H9 (cell line): ENCODE measurements around the gene PTPRN2. TPM values are rescaled to one million over a fixed set of nuclear protein-coding genes. Genes with fewer than 3 reads are reported as not detected.

Experiments used
- DNase-seq: peaks from one replicate; pipeline ENCODE4 v3.0.0-alpha.2; 2017
- H2AFZ ChIP-seq: one replicate; pipeline ENCODE4 v1.6.1; 2013; ENCODE audit warnings: mild to moderate bottlenecking, low read length, control low read depth, moderate library complexity
- H2AK5ac ChIP-seq: 2 replicates; pipeline ENCODE4 v1.6.1; 2013; ENCODE audit warnings: low read length, control low read depth, mixed read lengths; ENCODE audit not compliant: insufficient read length
- H2BK120ac ChIP-seq: one replicate; pipeline ENCODE4 v1.6.1; 2013; ENCODE audit warnings: low read depth, mild to moderate bottlenecking, low read length, control low read depth, inconsistent platforms; ENCODE audit not compliant: poor library complexity, severe bottlenecking
- H2BK12ac ChIP-seq: 2 replicates; pipeline ENCODE4 v1.6.1; 2013; ENCODE audit warnings: low read length, control low read depth, mixed read lengths, low read depth; ENCODE audit not compliant: insufficient read length
- H2BK15ac ChIP-seq: 2 replicates; pipeline ENCODE4 v1.6.1; 2013; ENCODE audit warnings: low read depth, low read length, control low read depth
- H2BK20ac ChIP-seq: one replicate; pipeline ENCODE4 v1.6.1; 2013; ENCODE audit warnings: low read depth, mild to moderate bottlenecking, low read length, control low read depth, inconsistent platforms; ENCODE audit not compliant: poor library complexity, severe bottlenecking
- H2BK5ac ChIP-seq: 2 replicates; pipeline ENCODE4 v1.6.1; 2013; ENCODE audit warnings: low read length, control low read depth, mixed read lengths; ENCODE audit not compliant: insufficient read length
- H3K14ac ChIP-seq: 2 replicates; pipeline ENCODE4 v1.6.1; 2013; ENCODE audit warnings: low read length, control low read depth; ENCODE audit not compliant: insufficient read depth
- H3K18ac ChIP-seq: 2 replicates; pipeline ENCODE4 v1.6.1; 2013; ENCODE audit warnings: low read depth, mild to moderate bottlenecking, mixed read lengths, low read length, control low read depth; ENCODE audit not compliant: insufficient read length
- H3K23ac ChIP-seq: 2 replicates; pipeline ENCODE4 v1.6.1; 2013; ENCODE audit warnings: low read length, control low read depth, mixed read lengths, low read depth; ENCODE audit not compliant: insufficient read length
- H3K23me2 ChIP-seq: 2 replicates; pipeline ENCODE4 v1.6.1; 2013; ENCODE audit warnings: low read depth, mild to moderate bottlenecking, mixed read lengths, low read length, control low read depth; ENCODE audit not compliant: insufficient read length, poor library complexity, severe bottlenecking
- H3K27ac ChIP-seq: 2 replicates; pipeline ENCODE4 v1.5.1; 2013; ENCODE audit warnings: low read length, control low read depth, mixed read lengths, low read depth; ENCODE audit not compliant: insufficient read length
- H3K27me3 ChIP-seq: 2 replicates; pipeline ENCODE4 v1.6.1; 2013; ENCODE audit warnings: low read length, control low read depth, inconsistent platforms; ENCODE audit not compliant: insufficient read depth
- H3K4ac ChIP-seq: 2 replicates; pipeline ENCODE4 v1.6.1; 2013; ENCODE audit warnings: low read depth, mild to moderate bottlenecking, control low read depth, inconsistent platforms, low read length, moderate library complexity
- H3K4me1 ChIP-seq: 2 replicates; pipeline ENCODE4 v1.6.1; 2013; ENCODE audit warnings: low read length, control low read depth, inconsistent platforms; ENCODE audit not compliant: insufficient read depth
- H3K4me2 ChIP-seq: 2 replicates; pipeline ENCODE4 v1.6.1; 2013; ENCODE audit warnings: low read length, control low read depth, mixed read lengths; ENCODE audit not compliant: insufficient read length, insufficient read depth
- H3K56ac ChIP-seq: 2 replicates; pipeline ENCODE4 v1.6.1; 2013; ENCODE audit warnings: low read depth, mild to moderate bottlenecking, mixed read lengths, low read length, control low read depth; ENCODE audit not compliant: insufficient read length
- H3K79me1 ChIP-seq: 2 replicates; pipeline ENCODE4 v1.6.1; 2013; ENCODE audit warnings: low read depth, mild to moderate bottlenecking, moderate library complexity, low read length, control low read depth, inconsistent platforms; ENCODE audit not compliant: insufficient read depth, poor library complexity, severe bottlenecking
- H3K79me2 ChIP-seq: 2 replicates; pipeline ENCODE4 v1.6.1; 2013; ENCODE audit warnings: low read length, control low read depth, inconsistent platforms; ENCODE audit not compliant: insufficient read depth
- H3K9ac ChIP-seq: 2 replicates; pipeline ENCODE4 v1.6.1; 2013; ENCODE audit warnings: low read length, control low read depth, mixed read lengths; ENCODE audit not compliant: insufficient read length; ENCODE audit errors: extremely low read depth
- H3K9me3 ChIP-seq: one replicate; pipeline ENCODE4 v1.6.1; 2013; ENCODE audit warnings: low read depth, low read length, inconsistent platforms; ENCODE audit not compliant: control insufficient read depth
- H3T11ph ChIP-seq: one replicate; pipeline ENCODE4 v1.6.1; 2013; ENCODE audit warnings: mild to moderate bottlenecking, low read length, control low read depth, inconsistent platforms
- H4K20me1 ChIP-seq: one replicate; pipeline ENCODE4 v1.6.1; 2013; ENCODE audit not compliant: control insufficient read depth, insufficient read length, insufficient read depth
- H4K5ac ChIP-seq: 2 replicates; pipeline ENCODE4 v1.6.1; 2013; ENCODE audit warnings: low read depth, mild to moderate bottlenecking, mixed read lengths, low read length, control low read depth; ENCODE audit not compliant: insufficient read length
- H4K8ac ChIP-seq: replicated peaks from 2 replicates; pipeline ENCODE4 v1.6.1; 2013; ENCODE audit warnings: low read length, control low read depth, mixed read lengths, low read depth; ENCODE audit not compliant: insufficient read length
- H4K91ac ChIP-seq: 2 replicates; pipeline ENCODE4 v1.6.1; 2013; ENCODE audit warnings: low read depth, mild to moderate bottlenecking, moderate library complexity, mixed read lengths, low read length, control low read depth; ENCODE audit not compliant: insufficient read length
- H3K27ac Mint-ChIP-seq, 3 experiments: 2 replicates in 2 of 3; 3 replicates in 1 of 3; pipeline ENCODE4 v1.8.0; 2020 to 2021; ENCODE audit warnings: mixed read lengths in 3 of 3, mild to moderate bottlenecking in 1 of 3, moderate library complexity in 1 of 3
- H3K27me3 Mint-ChIP-seq: 2 replicates; pipeline ENCODE4 v1.8.0; 2021; ENCODE audit warnings: low read depth, mild to moderate bottlenecking, moderate library complexity, mixed read lengths
- H3K36me3 Mint-ChIP-seq, 3 experiments: 2 replicates in 2 of 3; 3 replicates in 1 of 3; pipeline ENCODE4 v1.8.0; 2020 to 2021; ENCODE audit warnings: low read depth in 3 of 3, mixed read lengths in 3 of 3; ENCODE audit not compliant: insufficient read depth in 1 of 3
- H3K4me1 Mint-ChIP-seq, 2 experiments: 2 replicates each; pipeline ENCODE4 v1.8.0; 2020; ENCODE audit warnings: mixed read lengths in 2 of 2
- H3K4me3 Mint-ChIP-seq, 2 experiments: 2 replicates in 1 of 2; 3 replicates in 1 of 2; pipeline ENCODE4 v1.8.0; 2020 to 2021; ENCODE audit warnings: mild to moderate bottlenecking in 2 of 2, mixed read lengths in 2 of 2, moderate library complexity in 1 of 2
- H3K9me3 Mint-ChIP-seq, 2 experiments: 2 replicates in 1 of 2; 3 replicates in 1 of 2; pipeline ENCODE4 v1.8.0; 2020; ENCODE audit warnings: mild to moderate bottlenecking in 2 of 2, mixed read lengths in 2 of 2, moderate library complexity in 1 of 2
- CTCF ChIP-seq: fragments of 200-600 bp; sonication (generic); conservative IDR thresholded peaks from 3 replicates; pipeline ENCODE4 v1.8.0; 2021; ENCODE audit warnings: antibody characterized with exemption, mild to moderate bottlenecking
- WGBS: extraction: QIAGEN DNeasy Blood & Tissue Kit; methylation state at CpG from one replicate; pipeline ENCODE4 v1.1.7; 2013; ENCODE audit warnings: missing lambda C conversion rate, low lambda C conversion rate, mixed read lengths; ENCODE audit not compliant: insufficient read length; ENCODE audit errors: extremely low coverage; 5-methylcytosine and 5-hydroxymethylcytosine counted together
- total RNA-seq: library from RNA; stranded (reverse); gene quantifications from 2 replicates; pipeline ENCODE4 v1.2.1, GENCODE V29; 2021

Gene PTPRN2
- total RNA-seq, 1 experiment from 2014 or later, result 5.2 TPM

- H2AFZ ChIP-seq, result no peak overlapping the region
- no peaks in the 10 kb centered on the region for H3K27me3 ChIP-seq
- no peaks in the 10 kb centered on the region for H4K20me1 ChIP-seq
- H3K18ac ChIP-seq, result no peak overlapping the region
- H4K8ac ChIP-seq, result no peak overlapping the region
- H3K4me1 Mint-ChIP-seq, result no peaks in the 10 kb centered on the region
- no peak overlapping the region for H3K23ac ChIP-seq
- H3K4ac ChIP-seq, result no peak overlapping the region
- no peaks in the 10 kb centered on the region for H3K4me1 ChIP-seq
- TF ChIP-seq CTCF, result no peak
- H2BK120ac ChIP-seq, result no peak overlapping the region
- H3K14ac ChIP-seq, result no peak overlapping the region
- WGBS, result no CpG with 5 or more reads among the region's 18 CpGs
- no peaks in the 10 kb centered on the region for H3K79me2 ChIP-seq
- H3K27me3 Mint-ChIP-seq, result peaks cover 24% of the 10 kb centered on the region
- no peak overlapping the region for H2BK5ac ChIP-seq
- H3K27ac ChIP-seq, result no peak overlapping the region
- no peaks in the 10 kb centered on the region for H3K9me3 Mint-ChIP-seq
- H3K4me3 Mint-ChIP-seq, result no peak overlapping the region
- H3K36me3 Mint-ChIP-seq, result no peaks in the 10 kb centered on the region; a peak in 1 of 7 replicates
- H4K5ac ChIP-seq, result no peak overlapping the region
- H3K56ac ChIP-seq, result no peak overlapping the region
- H2BK12ac ChIP-seq, result no peak overlapping the region
- no peak overlapping the region for H3K27ac Mint-ChIP-seq
- no peak overlapping the region for H3K4me2 ChIP-seq
- H3K9me3 ChIP-seq, result no peaks in the 10 kb centered on the region
- no peak overlapping the region for H2BK20ac ChIP-seq
- no peaks in the 10 kb centered on the region for H3K79me1 ChIP-seq
- no peak overlapping the region for H4K91ac ChIP-seq
- no peaks in the 10 kb centered on the region for H3K23me2 ChIP-seq
- DNase-seq, result no peak
- no peak overlapping the region for H3K9ac ChIP-seq
- H2AK5ac ChIP-seq, result no peak overlapping the region
- H3T11ph ChIP-seq, result no peak overlapping the region
- H2BK15ac ChIP-seq, result no peak overlapping the region
Measured at GRCh38 chr7:157652161-157652953, 935.3 kb downstream of the PTPRN2 start.
